RWPE2 (cell line): ENCODE data around the gene AOAH.

ENCODE experiments used
- ATAC-seq: fragments of 200-7000 bp; cut with Tn5 transposase; 3 replicates; pipeline ENCODE4 v1.9.1; 2021; ENCODE audit warnings: low read depth
- DNase-seq: peaks from one replicate; pipeline ENCODE4 v3.0.0-alpha.2; 2020; ENCODE audit warnings: low spot score
- H3K27ac ChIP-seq: fragments of 450-650 bp; 2 replicates; pipeline ENCODE4 v1.5.1; 2017; ENCODE audit warnings: mild to moderate bottlenecking; ENCODE audit not compliant: poor library complexity, severe bottlenecking
- H3K27me3 ChIP-seq: fragments of 250-450 bp; sonication (Bioruptor Pico); 2 replicates; pipeline ENCODE4 v1.5.1; 2021; ENCODE audit warnings: mild to moderate bottlenecking, moderate library complexity; ENCODE audit not compliant: insufficient read depth, poor library complexity, severe bottlenecking
- H3K36me3 ChIP-seq: fragments of 250-450 bp; sonication (Bioruptor Pico); 2 replicates; pipeline ENCODE4 v1.5.1; 2020; ENCODE audit warnings: low read depth, mild to moderate bottlenecking, moderate library complexity
- H3K4me1 ChIP-seq: fragments of 250-450 bp; sonication (Bioruptor Pico); 2 replicates; pipeline ENCODE4 v1.5.1; 2021; ENCODE audit warnings: mild to moderate bottlenecking, moderate library complexity; ENCODE audit not compliant: insufficient read depth, poor library complexity, severe bottlenecking
- H3K4me3 ChIP-seq: fragments of 250-450 bp; sonication (Bioruptor Pico); 2 replicates; pipeline ENCODE4 v1.5.1; 2021; ENCODE audit warnings: mild to moderate bottlenecking, moderate library complexity; ENCODE audit not compliant: severe bottlenecking
- H3K9me3 ChIP-seq: fragments of 250-450 bp; sonication (Bioruptor Pico); 2 replicates; pipeline ENCODE4 v1.5.1; 2021; ENCODE audit warnings: mild to moderate bottlenecking, moderate library complexity; ENCODE audit not compliant: severe bottlenecking
- CTCF ChIP-seq: fragments of 450-650 bp; IDR thresholded peaks from one replicate; pipeline ENCODE4 v1.5.1; 2017; ENCODE audit warnings: mild to moderate bottlenecking, moderate library complexity; ENCODE audit not compliant: poor library complexity, severe bottlenecking

Gene AOAH

GRCh38 chr7:36568452-36568849 lies 155.8 kb downstream of the AOAH start:
- no peaks in the 10 kb centered on the region for H3K36me3 ChIP-seq
- no peak for ATAC-seq
- no peak overlapping the region for H3K27ac ChIP-seq
- no peak for TF ChIP-seq CTCF
- DNase-seq = no peak
- H3K27me3 ChIP-seq = no peaks in the 10 kb centered on the region
- H3K9me3 ChIP-seq = no peaks in the 10 kb centered on the region
- no peak overlapping the region for H3K4me3 ChIP-seq
- H3K4me1 ChIP-seq = no peaks in the 10 kb centered on the region

- no peak for DNase-seq
- Histone ChIP-seq H3K27me3 (no peaks in the 10 kb centered on the region), H3K4me3 (no peak overlapping the region), H3K4me1 (no peaks in the 10 kb centered on the region), H3K36me3 (no peaks in the 10 kb centered on the region), H3K27ac (no peak overlapping the region), H3K9me3 (no peaks in the 10 kb centered on the region)
- no peak for TF ChIP-seq CTCF
- no peak for ATAC-seq
Observed at GRCh38 chr7:36567699-36568451, 156.4 kb downstream of the AOAH start.

GRCh38 chr7:36565792-36566356 lies 158.4 kb downstream of the AOAH start:
- DNase-seq (no peak), ATAC-seq (no peak)
- H3K27me3 ChIP-seq = no peaks in the 10 kb centered on the region
- H3K36me3 ChIP-seq = no peaks in the 10 kb centered on the region
- H3K27ac ChIP-seq = no peak overlapping the region
- no peak overlapping the region for H3K4me3 ChIP-seq
- no peaks in the 10 kb centered on the region for H3K9me3 ChIP-seq
- no peak for TF ChIP-seq CTCF
- no peaks in the 10 kb centered on the region for H3K4me1 ChIP-seq

GRCh38 chr7:36564489-36564888 lies 159.8 kb downstream of the AOAH start:
- Histone ChIP-seq H3K4me3 (no peak overlapping the region), H3K36me3 (no peaks in the 10 kb centered on the region), H3K27me3 (no peaks in the 10 kb centered on the region), H3K27ac (no peak overlapping the region), H3K4me1 (no peaks in the 10 kb centered on the region), H3K9me3 (no peaks in the 10 kb centered on the region)
- DNase-seq (no peak), ATAC-seq (no peak)
- TF ChIP-seq CTCF = no peak

- Histone ChIP-seq H3K4me3 (no peak overlapping the region), H3K4me1 (no peaks in the 10 kb centered on the region), H3K36me3 (no peaks in the 10 kb centered on the region), H3K27ac (no peak overlapping the region), H3K27me3 (no peaks in the 10 kb centered on the region), H3K9me3 (no peaks in the 10 kb centered on the region)
- DNase-seq (no peak), ATAC-seq (no peak)
- no peak for TF ChIP-seq CTCF
Observed at GRCh38 chr7:36563706-36564327, 160.5 kb downstream of the AOAH start.
